Activated T-cell treated with anti-CD3 and anti-CD28 coated beads, Interleukin-2, amount 50 U/mL, for 1 hour (primary cell): ENCODE data around the gene EPC2.

Experiments used
- DNase-seq: peaks from one replicate; pipeline ENCODE4 v3.0.0-alpha.2; 2020

EPC2 gene

GRCh38 chr2:148643998-148644882, at the start of gene EPC2:
TSS of gene EPC2 (plus strand) at chr2:148644751. CDS start at chr2:148645018, 267 bp downstream.
- DNase-seq, result peak; percentile 94

- DNase-seq, result no peak
These were observed 48.5 kb upstream of the EPC2 start for GRCh38 chr2:148596018-148596417.

- no peak for DNase-seq
These were observed 45.2 kb upstream of the EPC2 start for GRCh38 chr2:148599109-148599991.

GRCh38 chr2:148602885-148603561, 41.5 kb upstream of the EPC2 start:
- no peak for DNase-seq

GRCh38 chr2:148603562-148603920, 41.0 kb upstream of the EPC2 start:
- no peak for DNase-seq

- no peak for DNase-seq
These were observed 39.6 kb upstream of the EPC2 start for GRCh38 chr2:148604927-148605326.

- DNase-seq, result no peak
These were observed 37.0 kb upstream of the EPC2 start for GRCh38 chr2:148607566-148607965.

GRCh38 chr2:148613231-148614013, 31.1 kb upstream of the EPC2 start:
- no peak for DNase-seq

GRCh38 chr2:148614014-148614321, 30.6 kb upstream of the EPC2 start:
- no peak for DNase-seq

- no peak for DNase-seq
These were observed 30.1 kb upstream of the EPC2 start for GRCh38 chr2:148614322-148615049.

GRCh38 chr2:148615381-148615841, 29.1 kb upstream of the EPC2 start:
- DNase-seq, result no peak

GRCh38 chr2:148616662-148617061, 27.9 kb upstream of the EPC2 start:
- DNase-seq, result no peak

- no peak for DNase-seq
These were observed 27.3 kb upstream of the EPC2 start for GRCh38 chr2:148617219-148617618.

GRCh38 chr2:148619560-148620195, 24.9 kb upstream of the EPC2 start:
- no peak for DNase-seq

- no peak for DNase-seq
These were observed 22.2 kb upstream of the EPC2 start for GRCh38 chr2:148622366-148622765.

- DNase-seq, result no peak
These were observed 21.5 kb upstream of the EPC2 start for GRCh38 chr2:148623086-148623485.

- DNase-seq, result no peak
These were observed 17.3 kb upstream of the EPC2 start for GRCh38 chr2:148627224-148627623.

GRCh38 chr2:148634749-148635148, 9.8 kb upstream of the EPC2 start:
- DNase-seq, result no peak

- no peak for DNase-seq
These were observed 6.0 kb upstream of the EPC2 start for GRCh38 chr2:148638543-148638942.

GRCh38 chr2:148640767-148641166, 3.8 kb upstream of the EPC2 start:
- no peak for DNase-seq

GRCh38 chr2:148642112-148642744, 2.3 kb upstream of the EPC2 start:
- no peak for DNase-seq
